Astrocyte (in vitro differentiated cells and primary cell): ENCODE measurements around the gene IP6K2.

ENCODE experiments used
- CTCF ChIP-seq: IDR thresholded peaks from 2 replicates; pipeline ENCODE4 v1.5.1; 2011; ENCODE audit warnings: low read depth, mild to moderate bottlenecking, inconsistent platforms, low read length, moderate library complexity; ENCODE audit not compliant: insufficient read depth
- EZH2 ChIP-seq: IDR thresholded peaks from 2 replicates; pipeline ENCODE4 v1.6.1; 2012; ENCODE audit warnings: mild to moderate bottlenecking, low read length, inconsistent platforms; ENCODE audit not compliant: insufficient read depth

GRCh38 chr3:48762816-48763215, 45.8 kb upstream of the IP6K2 start:
- TF ChIP-seq CTCF (no peak), EZH2 (no peak)
